A549 (cell line): Measurements from ENCODE around the gene PTPRA.

ENCODE experiments used
- CHD4 ChIP-seq: fragments of 200-600 bp; sonication (generic); IDR thresholded peaks from 2 replicates; pipeline ENCODE4 v1.6.1; 2016; ENCODE audit warnings: antibody characterized with exemption, mild to moderate bottlenecking, borderline replicate concordance
- EP300 ChIP-seq, 2 experiments: fragments of >200 bp; sonication (Bioruptor Twin); formaldehyde crosslinking; IDR thresholded peaks; 2 replicates in 1 of 2; 3 replicates in 1 of 2; pipeline ENCODE4 v1.6.1; 2016 to 2017
- POLR2A ChIP-seq: IDR thresholded peaks from 2 replicates; pipeline ENCODE4 v1.6.1; 2012; ENCODE audit warnings: mild to moderate bottlenecking, low read length
- POLR2AphosphoS2 ChIP-seq: conservative IDR thresholded peaks from 2 replicates; pipeline ENCODE4 v1.6.1; 2012; ENCODE audit warnings: low read length, improper control_type of control experiment, inconsistent platforms
- TF ChIP-seq, protein P1 (sequence below): fragments of >200 bp; sonication (Bioruptor Twin); formaldehyde crosslinking; IDR thresholded peaks from 3 replicates; pipeline ENCODE4 v1.5.1; 2016

DNA sequence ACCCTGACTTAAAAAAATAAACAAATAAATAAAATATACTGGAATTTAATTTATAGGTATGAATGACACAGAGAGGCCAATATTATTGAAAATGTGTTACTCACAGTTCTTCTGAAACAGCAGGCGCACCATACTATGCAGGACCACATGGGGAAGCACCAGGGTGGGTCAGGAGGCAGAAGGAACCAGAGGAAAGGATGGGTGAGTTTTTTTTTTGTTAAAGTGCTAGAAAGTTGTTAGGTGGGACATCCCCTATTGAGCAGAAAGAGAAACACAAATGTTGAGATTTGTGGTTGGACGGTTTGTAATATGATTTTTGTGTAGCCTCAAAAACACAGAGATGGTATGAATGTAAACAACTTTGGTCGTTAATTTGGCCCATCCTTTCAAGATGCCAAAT lies 26.0 kb downstream of the PTPRA start:
- TF ChIP-seq, protein P1, sequence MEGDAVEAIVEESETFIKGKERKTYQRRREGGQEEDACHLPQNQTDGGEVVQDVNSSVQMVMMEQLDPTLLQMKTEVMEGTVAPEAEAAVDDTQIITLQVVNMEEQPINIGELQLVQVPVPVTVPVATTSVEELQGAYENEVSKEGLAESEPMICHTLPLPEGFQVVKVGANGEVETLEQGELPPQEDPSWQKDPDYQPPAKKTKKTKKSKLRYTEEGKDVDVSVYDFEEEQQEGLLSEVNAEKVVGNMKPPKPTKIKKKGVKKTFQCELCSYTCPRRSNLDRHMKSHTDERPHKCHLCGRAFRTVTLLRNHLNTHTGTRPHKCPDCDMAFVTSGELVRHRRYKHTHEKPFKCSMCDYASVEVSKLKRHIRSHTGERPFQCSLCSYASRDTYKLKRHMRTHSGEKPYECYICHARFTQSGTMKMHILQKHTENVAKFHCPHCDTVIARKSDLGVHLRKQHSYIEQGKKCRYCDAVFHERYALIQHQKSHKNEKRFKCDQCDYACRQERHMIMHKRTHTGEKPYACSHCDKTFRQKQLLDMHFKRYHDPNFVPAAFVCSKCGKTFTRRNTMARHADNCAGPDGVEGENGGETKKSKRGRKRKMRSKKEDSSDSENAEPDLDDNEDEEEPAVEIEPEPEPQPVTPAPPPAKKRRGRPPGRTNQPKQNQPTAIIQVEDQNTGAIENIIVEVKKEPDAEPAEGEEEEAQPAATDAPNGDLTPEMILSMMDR = no peak
- TF ChIP-seq POLR2A (no peak), EP300 (IDR thresholded peaks at IDR 0.05) (no peak), CHD4 (no peak), POLR2AphosphoS2 (no peak)
